NOMO-1 treated with dmso at 0.1 percent for 144 hours (cell line): ENCODE measurements around the gene MAP3K14.

Experiments used
- DNase-seq: peaks from one replicate; lab custom pipeline; 2025; ENCODE audit not compliant: unreplicated experiment; lab: John Stamatoyannopoulos, UW

Gene MAP3K14

GRCh38 chr17:45339646-45340605, 23.1 kb upstream of the MAP3K14 start:
- DNase-seq = no peak

- DNase-seq = no peak
These were observed 22.2 kb upstream of the MAP3K14 start for GRCh38 chr17:45338996-45339535.

- DNase-seq = no peak
These were observed 21.4 kb upstream of the MAP3K14 start for GRCh38 chr17:45338023-45338781.

- DNase-seq = no peak
These were observed 19.8 kb upstream of the MAP3K14 start for GRCh38 chr17:45336390-45337182.

- no peak for DNase-seq
These were observed 18.9 kb upstream of the MAP3K14 start for GRCh38 chr17:45335721-45336120.

GRCh38 chr17:45334701-45335677, 18.2 kb upstream of the MAP3K14 start:
- no peak for DNase-seq

- no peak for DNase-seq
These were observed 17.4 kb upstream of the MAP3K14 start for GRCh38 chr17:45334231-45334630.

- no peak for DNase-seq
These were observed 16.9 kb upstream of the MAP3K14 start for GRCh38 chr17:45333702-45334092.

GRCh38 chr17:45332989-45333701, 16.3 kb upstream of the MAP3K14 start:
- peak; percentile 91 for DNase-seq

- DNase-seq = no peak
These were observed 15.7 kb upstream of the MAP3K14 start for GRCh38 chr17:45332505-45332904.

- DNase-seq = no peak
These were observed 9.8 kb upstream of the MAP3K14 start for GRCh38 chr17:45326626-45327025.

GRCh38 chr17:45325810-45326209, 9.0 kb upstream of the MAP3K14 start:
- no peak for DNase-seq

- DNase-seq = no peak
These were observed 7.5 kb upstream of the MAP3K14 start for GRCh38 chr17:45324336-45324735.

- DNase-seq = no peak
These were observed 5.3 kb upstream of the MAP3K14 start for GRCh38 chr17:45322168-45322567.

- peak; percentile 17 for DNase-seq
These were observed 4.2 kb upstream of the MAP3K14 start for GRCh38 chr17:45320931-45321461.

GRCh38 chr17:45320349-45320930, 3.6 kb upstream of the MAP3K14 start:
- no peak for DNase-seq

GRCh38 chr17:45319239-45319703, 2.5 kb upstream of the MAP3K14 start:
- DNase-seq = no peak

GRCh38 chr17:45318561-45319230, 1.9 kb upstream of the MAP3K14 start:
- DNase-seq = no peak
